SK-MEL-5 (cell line): ENCODE data around the gene CSRP3. TPM values are rescaled to one million over a fixed set of nuclear protein-coding genes. Genes with fewer than 3 reads are reported as not detected.
"Not testable (repeated sequence)": the region's sequence is repeated elsewhere in the genome, so short reads cannot be mapped to it uniquely, and the experiment has no call there.

Experiments used
- DNase-seq: peaks from one replicate; pipeline ENCODE4 v3.0.0-alpha.2; 2016; ENCODE audit warnings: low read depth, low spot score
- in situ Hi-C: cut with HindIII; loops from 2 replicates; pipeline ENCODE4 v1.10.0; 2016; ENCODE audit warnings: low sequenced_read_pairs, high pct_unique_total_duplicates, low pct_unique_long_range_greater_than_20kb
- total RNA-seq: library from RNA; depleted of rRNA; stranded (reverse); fragments of >200 nt; shearing (Covaris generic); gene quantifications from 2 replicates; pipeline ENCODE4 v1.2.3, GENCODE V29; 2014; rRNA removed

CSRP3 gene
- total RNA-seq, 1 experiment from 2014 or later, result not detected

DNA sequence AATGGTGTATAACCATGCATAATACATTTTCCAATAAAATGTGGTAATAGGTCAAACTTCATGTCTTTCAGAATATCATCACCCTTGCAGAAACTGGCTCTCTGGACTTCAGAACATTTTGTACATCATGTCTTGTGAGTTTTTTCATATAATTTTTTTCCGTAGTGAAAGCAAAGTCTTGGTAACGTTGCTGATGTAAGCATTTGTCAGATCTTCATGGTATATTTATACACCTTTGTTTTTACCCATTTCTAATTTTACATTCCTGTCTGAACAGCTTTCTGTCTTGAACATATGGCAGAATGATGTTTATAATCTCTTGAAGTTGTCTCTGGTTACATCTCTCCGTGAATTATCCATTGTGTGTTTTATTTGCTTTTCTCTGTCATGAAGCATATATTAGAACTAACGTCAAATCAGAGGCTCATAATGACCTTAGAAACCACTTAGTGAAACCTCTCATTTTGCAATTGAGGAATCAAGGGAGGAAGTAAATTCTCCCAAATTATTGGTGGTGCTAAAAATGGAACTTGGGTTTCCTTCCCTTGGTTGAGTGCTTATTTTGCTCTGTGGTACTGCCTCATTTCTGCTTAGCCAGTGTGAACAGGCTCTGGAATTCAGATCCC lies 37.4 kb downstream of the CSRP3 start:
- in situ Hi-C loops, result no loop called here

GRCh38 chr11:19163617-19164016 lies 38.2 kb downstream of the CSRP3 start:
- DNase-seq, result peak; percentile 49
- in situ Hi-C loops, result no loop called here

More for the DNA sequence above, 37.4 kb downstream of the CSRP3 start:
- no peak for DNase-seq

DNA sequence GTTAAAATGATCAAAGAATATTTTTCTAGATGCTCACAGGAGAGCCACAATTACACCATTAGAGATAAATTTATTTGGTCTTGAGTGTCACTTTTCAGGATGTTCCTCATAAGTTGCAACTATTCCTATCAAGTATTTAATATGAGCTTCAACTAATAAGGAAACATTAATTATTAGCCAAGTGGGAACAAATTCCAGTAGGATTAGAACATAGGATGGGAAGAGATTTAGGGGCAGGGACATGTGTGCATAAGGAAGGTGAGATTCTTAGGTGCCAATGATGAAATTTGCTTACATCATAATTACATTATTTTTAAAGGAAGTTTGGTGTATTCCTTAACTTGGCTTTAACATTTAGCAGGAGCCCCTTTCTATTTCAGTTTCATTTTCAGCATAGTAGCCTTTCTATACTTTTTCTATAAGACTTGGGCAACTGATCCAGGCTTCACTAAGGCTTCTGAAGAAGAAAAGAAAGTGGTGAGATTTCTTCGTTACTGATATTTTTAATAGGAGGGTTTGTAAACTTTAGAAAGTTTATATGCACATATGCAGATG lies 38.8 kb downstream of the CSRP3 start:
- in situ Hi-C loops, result no loop called here
- no peak for DNase-seq

GRCh38 chr11:19161651-19162050 lies 40.1 kb downstream of the CSRP3 start:
- no peak for DNase-seq
- in situ Hi-C loops, result no loop called here

DNA sequence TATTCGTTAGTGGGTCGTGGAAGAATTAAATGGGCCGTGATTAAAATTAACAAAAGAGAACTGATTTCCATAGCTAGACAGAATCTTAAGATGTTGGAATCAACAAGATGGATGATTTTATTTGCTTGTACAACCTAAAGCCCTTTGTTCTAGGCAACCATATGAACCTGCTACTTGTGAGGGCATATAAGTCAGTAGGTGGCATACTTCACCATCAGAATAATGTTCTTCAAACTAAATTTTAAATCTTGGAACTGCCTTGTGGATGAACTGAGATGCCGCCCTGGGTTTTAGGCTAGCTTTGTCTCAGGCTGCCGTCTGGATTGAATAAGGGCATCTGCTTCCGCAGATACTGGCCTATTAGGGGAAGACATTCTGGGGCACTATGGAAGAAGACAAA lies 40.9 kb downstream of the CSRP3 start:
- in situ Hi-C loops, result no loop called here
- peak; percentile 28 for DNase-seq

- DNase-seq, result no peak
- in situ Hi-C loops, result no loop called here
These were observed 44.9 kb downstream of the CSRP3 start for GRCh38 chr11:19156892-19157291.

- in situ Hi-C loops, result no loop called here
- DNase-seq, result no peak
These were observed 56.5 kb downstream of the CSRP3 start for GRCh38 chr11:19145319-19145718.

DNA sequence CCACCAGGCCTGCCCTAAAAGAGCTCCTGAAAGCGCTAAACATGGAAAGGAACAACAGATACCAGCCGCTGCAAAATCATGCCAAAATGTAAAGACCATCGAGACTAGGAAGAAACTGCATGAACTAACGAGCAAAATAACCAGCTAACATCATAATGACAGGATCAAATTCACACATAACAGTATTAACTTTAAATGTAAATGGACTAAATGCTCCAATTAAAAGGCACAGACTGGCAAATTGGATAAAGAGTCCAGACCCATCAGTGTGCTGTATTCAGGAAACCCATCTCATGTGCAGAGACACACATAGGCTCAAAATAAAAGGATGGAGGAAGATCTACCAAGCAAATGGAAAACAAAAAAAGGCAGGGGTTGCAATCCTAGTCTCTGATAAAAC lies 64.9 kb downstream of the CSRP3 start:
- in situ Hi-C loops, DNase-seq: not testable (repeated sequence)

- DNase-seq, result no peak
- in situ Hi-C loops, result no loop called here
These were observed 67.8 kb downstream of the CSRP3 start for GRCh38 chr11:19134004-19134403.

Other genes starting within 250 kb of the CSRP3 start
- gene MRGPRX2, start 141.3 kb downstream of the CSRP3 start, total RNA-seq, result not detected in 2 replicates
- 15.0 and 18.0 TPM in 2 replicates for gene ZDHHC13, start 84.8 kb downstream of the CSRP3 start, total RNA-seq
- gene E2F8, start 39.0 kb upstream of the CSRP3 start, total RNA-seq, result 1.6 and 2.1 TPM in 2 replicates